ENCODE measurements around the gene KLRF2. TPM values are rescaled to one million over a fixed set of nuclear protein-coding genes. Genes with fewer than 3 reads are reported as not detected.

KLRF2 gene
- total RNA-seq, 1 experiment from 2014 or later: not detected

DNA sequence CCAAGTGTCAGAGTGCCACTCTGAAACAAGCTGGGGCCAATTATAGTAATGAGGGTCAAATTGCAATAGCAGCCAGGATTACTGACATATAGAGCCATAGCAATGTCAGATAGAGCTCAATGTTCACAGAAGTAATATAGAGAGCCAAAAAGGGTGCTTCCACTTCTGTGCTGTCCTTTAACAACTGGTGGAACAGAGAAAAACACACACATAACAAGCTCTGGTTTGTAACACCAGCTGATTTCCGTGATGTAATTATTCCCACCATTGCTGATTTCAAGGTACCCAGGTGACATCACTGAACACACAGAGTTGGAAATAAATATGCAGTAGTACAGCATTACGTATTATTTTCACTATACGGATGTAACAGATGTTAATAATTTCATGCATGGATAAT lies 9.1 kb upstream of the KLRF2 start:
- Mint-ChIP-seq H3K4me1 (peaks cover 24 to 27% of the 10 kb centered on the region in 2 experiments), H3K9me3 (no peaks in the 10 kb centered on the region; a peak in 1 of 5 replicates), H3K36me3 (ENCODE audit: insufficient read depth in 1 of 3, low read depth in 3 of 3) (no peaks in the 10 kb centered on the region), H3K27ac (no peak overlapping the region), H3K27me3 (ENCODE audit: low read depth) (no peaks in the 10 kb centered on the region; the same call in 1 of the 2 replicates), H3K4me3 (no peak overlapping the region)
- H3K27me3 ChIP-seq (ENCODE audit: insufficient read depth, low read length): no peaks in the 10 kb centered on the region
- no peak overlapping the region for H4K8ac ChIP-seq (replicated peaks; ENCODE audit: insufficient read length, low read depth, low read length)
- no peak overlapping the region for H3K18ac ChIP-seq (ENCODE audit: insufficient read length, low read depth, low read length)
- H3K4ac ChIP-seq (ENCODE audit: low read depth, low read length): no peak overlapping the region
- H2AK5ac ChIP-seq (ENCODE audit: insufficient read length, low read length): no peak overlapping the region
- no peak overlapping the region for H3K56ac ChIP-seq (ENCODE audit: insufficient read length, low read depth, low read length)
- no peaks in the 10 kb centered on the region; the same call in 1 of the 2 replicates for H3K4me1 ChIP-seq (ENCODE audit: insufficient read depth, low read length)
- no peak for DNase-seq
- no CpG with 5 or more reads among the region's 3 CpGs for WGBS (ENCODE audit: extremely low coverage, insufficient read length, low lambda C conversion rate)
- TF ChIP-seq, protein P1, sequence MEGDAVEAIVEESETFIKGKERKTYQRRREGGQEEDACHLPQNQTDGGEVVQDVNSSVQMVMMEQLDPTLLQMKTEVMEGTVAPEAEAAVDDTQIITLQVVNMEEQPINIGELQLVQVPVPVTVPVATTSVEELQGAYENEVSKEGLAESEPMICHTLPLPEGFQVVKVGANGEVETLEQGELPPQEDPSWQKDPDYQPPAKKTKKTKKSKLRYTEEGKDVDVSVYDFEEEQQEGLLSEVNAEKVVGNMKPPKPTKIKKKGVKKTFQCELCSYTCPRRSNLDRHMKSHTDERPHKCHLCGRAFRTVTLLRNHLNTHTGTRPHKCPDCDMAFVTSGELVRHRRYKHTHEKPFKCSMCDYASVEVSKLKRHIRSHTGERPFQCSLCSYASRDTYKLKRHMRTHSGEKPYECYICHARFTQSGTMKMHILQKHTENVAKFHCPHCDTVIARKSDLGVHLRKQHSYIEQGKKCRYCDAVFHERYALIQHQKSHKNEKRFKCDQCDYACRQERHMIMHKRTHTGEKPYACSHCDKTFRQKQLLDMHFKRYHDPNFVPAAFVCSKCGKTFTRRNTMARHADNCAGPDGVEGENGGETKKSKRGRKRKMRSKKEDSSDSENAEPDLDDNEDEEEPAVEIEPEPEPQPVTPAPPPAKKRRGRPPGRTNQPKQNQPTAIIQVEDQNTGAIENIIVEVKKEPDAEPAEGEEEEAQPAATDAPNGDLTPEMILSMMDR (conservative IDR thresholded peaks at IDR 0.05): no peak
- no peaks in the 10 kb centered on the region for H3K79me2 ChIP-seq (ENCODE audit: insufficient read depth, low read length)
- H3K23me2 ChIP-seq (ENCODE audit: insufficient read length, low read depth, low read length, poor library complexity, severe bottlenecking): no peaks in the 10 kb centered on the region
- H3K23ac ChIP-seq (ENCODE audit: insufficient read length, low read depth, low read length): no peak overlapping the region
- H4K91ac ChIP-seq (ENCODE audit: insufficient read length, low read depth, low read length): no peak overlapping the region
- H3K9ac ChIP-seq (ENCODE audit: extremely low read depth, insufficient read length, low read length): no peak overlapping the region
- no peak overlapping the region for H2BK15ac ChIP-seq (ENCODE audit: low read depth, low read length)
- peaks cover 2% of the 10 kb centered on the region for H4K20me1 ChIP-seq (ENCODE audit: control insufficient read depth, insufficient read depth, insufficient read length)
- H2AFZ ChIP-seq (ENCODE audit: low read length): no peak overlapping the region
- H2BK20ac ChIP-seq (ENCODE audit: low read depth, low read length, poor library complexity, severe bottlenecking): no peak overlapping the region
- H3K79me1 ChIP-seq (ENCODE audit: insufficient read depth, low read depth, low read length, poor library complexity, severe bottlenecking): no peaks in the 10 kb centered on the region
- H2BK120ac ChIP-seq (ENCODE audit: low read depth, low read length, poor library complexity, severe bottlenecking): no peak overlapping the region
- H2BK5ac ChIP-seq (ENCODE audit: insufficient read length, low read length): no peak overlapping the region
- no peaks in the 10 kb centered on the region for H3K9me3 ChIP-seq (ENCODE audit: control insufficient read depth, low read depth, low read length)
- H3K4me2 ChIP-seq (ENCODE audit: insufficient read depth, insufficient read length, low read length): no peak overlapping the region
- no peak overlapping the region for H3T11ph ChIP-seq (ENCODE audit: low read length)
- H3K27ac ChIP-seq (ENCODE audit: insufficient read length, low read depth, low read length): no peak overlapping the region
- no peak overlapping the region for H3K14ac ChIP-seq (ENCODE audit: insufficient read depth, low read length)
- H4K5ac ChIP-seq (ENCODE audit: insufficient read length, low read depth, low read length): no peak overlapping the region
- H2BK12ac ChIP-seq (ENCODE audit: insufficient read length, low read depth, low read length): no peak overlapping the region

All from H9 (cell line).